Testis (tissue), 3 donors: ENCODE data around the gene FRY. TPM values are rescaled to one million over a fixed set of nuclear protein-coding genes. Genes with fewer than 3 reads are reported as not detected.

ENCODE experiments used
- DNase-seq: peaks from one replicate; pipeline ENCODE4 v3.0.0-alpha.2; 2019
- H3K27ac ChIP-seq, 2 donors: fragments of 200-600 bp; sonication (generic); one replicate each; pipeline ENCODE4 v1.5.1; 2019
- H3K27me3 ChIP-seq: fragments of 200-600 bp; sonication (generic); one replicate; pipeline ENCODE4 v1.5.1; 2019
- H3K36me3 ChIP-seq: fragments of 200-600 bp; sonication (generic); one replicate; pipeline ENCODE4 v1.5.1; 2017; ENCODE audit warnings: low read depth; ENCODE audit errors: missing control alignments
- H3K4me1 ChIP-seq: fragments of 200-600 bp; sonication (generic); one replicate; pipeline ENCODE4 v1.5.1; 2019
- H3K4me3 ChIP-seq, 2 donors: fragments of 200-600 bp; sonication (generic); one replicate each; pipeline ENCODE4 v1.5.1; 2017 to 2019
- H3K9me3 ChIP-seq: fragments of 200-600 bp; sonication (generic); one replicate; pipeline ENCODE4 v1.5.1; 2017
- POLR2A ChIP-seq: fragments of 450-650 bp; IDR thresholded peaks from one replicate; pipeline ENCODE4 v1.6.1; 2017; ENCODE audit warnings: antibody characterized with exemption, mild to moderate bottlenecking, moderate library complexity
- WGBS, 2 donors: methylation state at CpG; one replicate each; pipeline ENCODE4 v1.1.5; 2018; 5-methylcytosine and 5-hydroxymethylcytosine counted together
- intact Hi-C: fragments of 100-400 bp; cut with DNase I; formaldehyde crosslinking; loops from one replicate; pipeline ENCODE4 v1.15.1; 2023; ENCODE audit warnings: low total_unique reads
- polyA plus RNA-seq: library from polyadenylated mRNA; stranded (reverse); fragments of 350-450 nt; fragmentation: Illumina TruSeq; extraction: RNeasy Lipid Tissue Mini Kit (QIAGEN cat#74804); gene quantifications from one replicate; pipeline ENCODE4 v1.2.3, GENCODE V29; 2014; ENCODE audit warnings: low read depth, low replicate concordance; ENCODE audit not compliant: insufficient read depth
- total RNA-seq, 2 donors: library from RNA; depleted of rRNA; stranded (reverse); fragments of >200 nt; gene quantifications; one replicate each; pipeline ENCODE4 v1.2.3, GENCODE V29; 2016
- TF ChIP-seq, protein P1 (sequence below), 3 experiments: fragments of 450-650 bp in 2 of 3; fragments of 200-600 bp in 1 of 3; sonication (generic) in 1 of 3; IDR thresholded peaks; one replicate each; pipeline ENCODE4 v1.5.1; 2016 to 2019; ENCODE audit warnings: antibody characterized with exemption in 3 of 3, mild to moderate bottlenecking in 2 of 3, moderate library complexity in 1 of 3

The FRY gene
- total and polyA plus RNA-seq, 3 donors from 2014 or later = 24.8 to 26.6 (median 25.9) TPM

DNA sequence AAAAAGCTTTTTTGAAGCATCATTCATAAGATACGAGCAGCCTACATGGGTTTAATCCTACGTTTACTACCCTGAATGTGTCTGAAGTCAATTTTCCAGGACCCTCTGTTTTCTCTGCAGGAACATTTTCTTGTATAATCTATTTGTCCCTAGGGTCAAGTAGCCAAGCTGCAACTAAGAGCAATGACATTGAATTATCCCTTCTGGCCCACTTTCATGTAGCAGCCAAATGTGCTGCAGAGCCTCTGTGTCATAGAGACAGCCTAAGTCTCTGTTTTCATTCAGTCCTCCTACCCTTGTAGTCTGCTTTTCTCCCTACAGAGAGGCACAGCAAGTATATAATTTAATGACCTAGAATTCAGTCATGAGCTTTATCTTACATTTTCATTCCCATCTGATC, 201.5 kb downstream of the FRY start:
- H3K4me1 ChIP-seq = no peaks in the 10 kb centered on the region
- no peak for TF ChIP-seq POLR2A
- TF ChIP-seq, protein P1, sequence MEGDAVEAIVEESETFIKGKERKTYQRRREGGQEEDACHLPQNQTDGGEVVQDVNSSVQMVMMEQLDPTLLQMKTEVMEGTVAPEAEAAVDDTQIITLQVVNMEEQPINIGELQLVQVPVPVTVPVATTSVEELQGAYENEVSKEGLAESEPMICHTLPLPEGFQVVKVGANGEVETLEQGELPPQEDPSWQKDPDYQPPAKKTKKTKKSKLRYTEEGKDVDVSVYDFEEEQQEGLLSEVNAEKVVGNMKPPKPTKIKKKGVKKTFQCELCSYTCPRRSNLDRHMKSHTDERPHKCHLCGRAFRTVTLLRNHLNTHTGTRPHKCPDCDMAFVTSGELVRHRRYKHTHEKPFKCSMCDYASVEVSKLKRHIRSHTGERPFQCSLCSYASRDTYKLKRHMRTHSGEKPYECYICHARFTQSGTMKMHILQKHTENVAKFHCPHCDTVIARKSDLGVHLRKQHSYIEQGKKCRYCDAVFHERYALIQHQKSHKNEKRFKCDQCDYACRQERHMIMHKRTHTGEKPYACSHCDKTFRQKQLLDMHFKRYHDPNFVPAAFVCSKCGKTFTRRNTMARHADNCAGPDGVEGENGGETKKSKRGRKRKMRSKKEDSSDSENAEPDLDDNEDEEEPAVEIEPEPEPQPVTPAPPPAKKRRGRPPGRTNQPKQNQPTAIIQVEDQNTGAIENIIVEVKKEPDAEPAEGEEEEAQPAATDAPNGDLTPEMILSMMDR (IDR thresholded peaks at IDR 0.05) = no peak
- no peaks in the 10 kb centered on the region for H3K27me3 ChIP-seq
- intact Hi-C loops = no loop called here
- no peaks in the 10 kb centered on the region for H3K9me3 ChIP-seq
- H3K27ac ChIP-seq = no peak overlapping the region
- no peak for DNase-seq
- WGBS, 2 donors = 71 to 73% methylated on average over 2 of the region's 2 CpGs
- H3K36me3 ChIP-seq = no peaks in the 10 kb centered on the region
- H3K4me3 ChIP-seq = no peak overlapping the region

DNA sequence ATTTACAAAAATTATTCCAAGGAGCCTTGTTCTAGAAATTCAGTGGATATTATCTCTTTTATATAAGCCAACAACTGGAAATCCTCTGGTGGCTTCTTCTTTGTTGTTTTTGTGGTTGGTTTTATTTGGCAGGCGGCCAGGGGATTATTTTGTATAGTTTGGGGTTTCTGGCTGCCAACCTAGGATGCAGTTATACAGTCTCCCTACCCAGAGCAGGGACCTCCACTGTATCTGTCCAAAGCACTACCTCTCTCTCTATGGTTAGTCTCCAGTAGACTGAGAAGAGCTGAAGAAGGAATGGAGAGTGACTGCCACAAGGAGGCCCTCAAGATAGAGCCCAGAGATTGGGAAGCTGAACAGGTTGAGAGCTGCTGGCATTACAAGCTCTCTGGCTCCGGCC, 203.3 kb downstream of the FRY start:
- intact Hi-C loops = no loop called here
- Histone ChIP-seq H3K9me3 (no peaks in the 10 kb centered on the region), H3K36me3 (no peaks in the 10 kb centered on the region), H3K27ac (no peak overlapping the region), H3K27me3 (no peaks in the 10 kb centered on the region), H3K4me1 (no peaks in the 10 kb centered on the region), H3K4me3 (no peak overlapping the region)
- WGBS, 2 donors = 91 to 98% methylated on average over 2 of the region's 2 CpGs
- no peak for DNase-seq
- TF ChIP-seq, protein P1 (IDR thresholded peaks at IDR 0.05) = no peak
- no peak for TF ChIP-seq POLR2A

DNA sequence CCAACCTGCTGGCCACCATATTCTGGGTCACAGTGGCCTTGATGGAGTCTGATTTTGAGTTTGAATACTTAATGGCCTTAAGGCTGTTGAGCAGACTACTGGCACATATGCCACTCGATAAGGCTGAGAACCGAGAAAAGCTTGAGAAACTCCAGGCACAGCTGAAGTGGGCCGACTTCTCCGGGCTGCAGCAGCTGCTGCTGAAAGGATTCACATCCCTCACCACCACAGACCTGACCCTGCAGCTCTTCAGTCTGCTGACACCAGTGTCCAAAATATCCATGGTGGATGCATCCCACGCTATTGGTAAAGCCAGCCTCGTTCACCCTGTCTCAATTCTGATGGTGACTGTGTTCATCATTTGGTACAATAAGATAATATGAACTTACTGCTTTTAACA, 206.1 kb downstream of the FRY start:
- intact Hi-C loops = no loop called here
- Histone ChIP-seq H3K4me3 (no peak overlapping the region), H3K4me1 (no peaks in the 10 kb centered on the region), H3K27me3 (no peaks in the 10 kb centered on the region), H3K9me3 (no peaks in the 10 kb centered on the region), H3K27ac (no peak overlapping the region), H3K36me3 (no peaks in the 10 kb centered on the region)
- WGBS, 2 donors = 88 to 93% methylated on average over 6 of the region's 6 CpGs
- TF ChIP-seq, protein P1 (IDR thresholded peaks at IDR 0.05) = no peak
- no peak for TF ChIP-seq POLR2A
- DNase-seq = no peak

DNA sequence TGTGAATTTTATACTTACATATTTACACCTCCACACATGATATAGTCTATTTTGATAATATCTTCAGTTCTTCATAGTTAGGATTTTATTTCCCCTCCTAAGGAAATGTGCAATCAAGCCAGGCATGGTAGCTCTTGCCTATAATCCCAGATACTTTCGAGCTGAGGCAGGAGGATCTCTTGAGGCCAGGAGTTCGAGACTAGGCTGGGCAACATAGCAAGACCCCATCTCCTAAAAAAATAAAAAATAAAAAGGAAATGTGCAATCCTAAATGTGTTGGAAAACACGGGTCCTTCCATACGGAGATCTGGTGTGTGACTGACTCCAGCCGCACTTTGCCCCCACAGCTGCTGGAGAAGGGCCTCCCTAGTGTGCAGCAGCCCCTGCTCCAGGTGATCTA, 212.1 kb downstream of the FRY start:
- Histone ChIP-seq H3K4me3 (no peak overlapping the region), H3K9me3 (no peaks in the 10 kb centered on the region), H3K4me1 (peaks cover 2% of the 10 kb centered on the region), H3K27ac (no peak overlapping the region), H3K27me3 (no peaks in the 10 kb centered on the region), H3K36me3 (no peaks in the 10 kb centered on the region)
- intact Hi-C loops = no loop called here
- TF ChIP-seq POLR2A = no peak
- 84 to 95% methylated on average over 5 of the region's 5 CpGs for WGBS, 2 donors
- DNase-seq = no peak

DNA sequence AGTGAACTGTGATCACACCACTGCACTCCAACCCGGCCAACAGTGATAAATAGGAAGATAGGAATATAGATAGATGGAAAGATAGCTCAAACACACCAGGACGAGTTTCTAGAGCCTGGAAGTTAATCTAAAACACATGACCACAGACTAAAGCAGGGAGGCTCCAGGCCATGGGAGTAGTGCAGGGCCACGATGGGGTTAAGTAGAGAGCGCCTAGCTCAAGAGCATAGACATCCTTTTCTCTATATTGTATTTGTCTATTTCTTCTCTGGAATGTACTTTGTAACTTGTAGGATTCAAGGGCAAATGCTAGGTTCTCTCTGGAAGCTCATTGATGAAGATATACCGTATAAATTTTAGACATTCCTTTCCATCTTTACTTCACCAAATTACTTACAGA, 214.0 kb downstream of the FRY start:
- WGBS, 2 donors = 73 to 76% methylated on average over 5 of the region's 5 CpGs
- peaks cover 2% of the 10 kb centered on the region for H3K4me1 ChIP-seq
- no peak overlapping the region for H3K4me3 ChIP-seq
- no peaks in the 10 kb centered on the region for H3K36me3 ChIP-seq
- no peak for TF ChIP-seq POLR2A
- TF ChIP-seq, protein P1 (IDR thresholded peaks at IDR 0.05) = no peak
- DNase-seq = no peak
- no peak overlapping the region for H3K27ac ChIP-seq
- H3K27me3 ChIP-seq = no peaks in the 10 kb centered on the region
- H3K9me3 ChIP-seq = no peaks in the 10 kb centered on the region
- intact Hi-C loops = no loop called here
